ENCODE measurements around the gene DOCK2.
"Not testable (repeated sequence)": the region's sequence is repeated elsewhere in the genome, so short reads cannot be mapped to it uniquely, and the experiment has no call there.

- TF ChIP-seq CTCF (IDR thresholded peaks at IDR 0.05); REST (IDR thresholded peaks at IDR 0.05; ENCODE audit: insufficient read depth in 1 of 2, low read depth in 2 of 2, low read length in 1 of 2): not testable (repeated sequence)
Observed at GRCh38 chr5:169662451-169662850, 25.4 kb downstream of the DOCK2 start.
